ENCODE measurements around the gene OR2Y1.

DNA sequence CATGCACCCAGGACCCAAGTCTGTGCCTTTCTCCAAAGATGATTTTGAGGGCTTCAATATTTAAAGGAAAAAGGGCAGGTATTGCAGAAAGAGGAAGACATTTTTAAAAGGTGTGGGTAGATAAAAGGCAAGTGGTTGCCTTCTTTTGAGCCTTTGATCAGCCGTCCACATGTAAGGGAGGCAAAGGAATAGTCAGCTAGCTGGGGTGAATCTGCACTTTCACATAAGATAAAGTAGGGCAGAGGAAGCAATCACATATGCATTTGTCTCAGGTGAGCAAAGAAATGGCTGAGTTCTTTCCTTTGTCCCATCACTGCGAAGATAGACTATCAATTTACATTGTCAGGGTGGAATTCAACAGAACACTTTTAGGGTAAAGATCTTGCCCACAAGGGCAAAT is 42.9 kb upstream of the OR2Y1 start:
- no peak for TF ChIP-seq POLR2AphosphoS5 (IDR thresholded peaks at IDR 0.05)
- no peak for TF ChIP-seq POLR2A (IDR thresholded peaks at IDR 0.05)
- TF ChIP-seq EP300 (IDR thresholded peaks at IDR 0.05): no peak
- no peak for TF ChIP-seq CTCF (IDR thresholded peaks at IDR 0.05)
